HG03135 (cell line): ENCODE measurements around the gene CD19.
"Not testable (repeated sequence)": the region's sequence is repeated elsewhere in the genome, so short reads cannot be mapped to it uniquely, and the experiment has no call there.

Experiments
- ATAC-seq: cut with Tn5 transposase; IDR thresholded peaks from one replicate; pipeline ENCODE4 v1.9.1; 2021; ENCODE audit warnings: mild to moderate bottlenecking, moderate library complexity; ENCODE audit not compliant: unreplicated experiment

The CD19 gene

GRCh38 chr16:28935924-28936783 is 4.4 kb downstream of the CD19 start:
- peak; percentile 74 for ATAC-seq

- no peak for ATAC-seq
Measured at GRCh38 chr16:28936784-28937155, 5.0 kb downstream of the CD19 start.

GRCh38 chr16:28937222-28937876 is 5.6 kb downstream of the CD19 start:
- no peak for ATAC-seq

DNA sequence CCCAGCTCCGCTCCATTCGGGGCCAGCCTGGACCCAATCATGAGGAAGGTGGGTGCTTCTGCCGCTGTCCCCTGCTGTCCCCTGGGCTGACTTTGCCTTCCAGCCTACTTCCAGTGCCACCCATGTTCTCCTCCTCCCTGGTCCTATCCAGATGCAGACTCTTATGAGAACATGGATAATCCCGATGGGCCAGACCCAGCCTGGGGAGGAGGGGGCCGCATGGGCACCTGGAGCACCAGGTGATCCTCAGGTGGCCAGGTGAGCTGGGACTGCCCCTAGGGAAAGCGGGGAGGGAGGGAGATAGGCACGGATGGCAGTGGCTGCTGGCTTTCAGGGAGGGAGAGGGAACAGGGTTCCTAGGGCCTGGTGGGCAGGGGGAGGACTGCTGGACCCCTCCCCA is 7.0 kb downstream of the CD19 start:
- no peak for ATAC-seq

DNA sequence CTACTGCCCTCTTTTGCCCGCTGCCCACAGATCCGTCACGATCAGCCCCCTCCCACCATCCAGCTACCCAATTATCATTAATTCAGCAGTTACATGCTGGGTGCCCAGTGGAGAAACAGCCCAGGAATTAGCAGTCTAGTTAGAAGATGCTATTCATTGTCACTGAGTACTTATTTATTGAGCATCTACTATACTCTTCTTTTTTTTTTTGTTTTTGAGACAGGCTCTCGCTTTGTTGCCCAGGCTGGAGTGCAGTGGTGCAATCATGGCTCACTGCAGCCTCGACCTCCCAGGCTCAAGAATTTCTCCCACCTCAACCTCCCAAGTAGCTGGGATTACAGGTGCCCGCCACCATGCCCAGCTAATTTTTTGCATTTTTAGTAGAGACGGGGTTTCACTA is 8.1 kb downstream of the CD19 start:
- not testable (repeated sequence) for ATAC-seq

- ATAC-seq, result no peak
Measured at GRCh38 chr16:28943281-28943680, 11.5 kb downstream of the CD19 start.

DNA sequence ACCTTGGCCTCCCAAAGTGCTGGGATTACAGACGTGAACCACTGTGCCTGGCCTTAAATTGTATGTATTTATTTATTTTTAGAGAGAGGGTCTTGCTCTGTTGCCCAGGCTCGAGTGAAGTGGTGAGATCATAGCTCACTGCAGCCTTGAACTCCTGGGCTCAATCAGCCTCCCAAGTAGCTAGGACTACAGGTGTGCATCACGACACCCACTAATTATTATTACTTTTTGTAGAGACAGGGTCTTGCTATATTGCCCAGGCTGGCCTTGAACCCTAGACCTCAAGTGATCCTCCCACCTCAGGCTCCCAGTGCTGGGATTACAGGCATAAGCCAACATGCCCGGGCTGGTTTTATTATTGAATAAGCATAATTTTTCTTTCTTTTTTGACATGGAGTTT is 14.9 kb downstream of the CD19 start:
- ATAC-seq, result no peak

- ATAC-seq, result peak; percentile 93
Measured at GRCh38 chr16:28950648-28951409, 19.1 kb downstream of the CD19 start, which contains the start of gene NFATC2IP. Gene NFATC2IP (plus strand): TSS chr16:28950937. CDS start chr16:28951012, 75 bp downstream.

GRCh38 chr16:28951410-28951943 is 19.7 kb downstream of the CD19 start:
- no peak for ATAC-seq

GRCh38 chr16:28958216-28958615 is 26.4 kb downstream of the CD19 start:
- ATAC-seq, result no peak

DNA sequence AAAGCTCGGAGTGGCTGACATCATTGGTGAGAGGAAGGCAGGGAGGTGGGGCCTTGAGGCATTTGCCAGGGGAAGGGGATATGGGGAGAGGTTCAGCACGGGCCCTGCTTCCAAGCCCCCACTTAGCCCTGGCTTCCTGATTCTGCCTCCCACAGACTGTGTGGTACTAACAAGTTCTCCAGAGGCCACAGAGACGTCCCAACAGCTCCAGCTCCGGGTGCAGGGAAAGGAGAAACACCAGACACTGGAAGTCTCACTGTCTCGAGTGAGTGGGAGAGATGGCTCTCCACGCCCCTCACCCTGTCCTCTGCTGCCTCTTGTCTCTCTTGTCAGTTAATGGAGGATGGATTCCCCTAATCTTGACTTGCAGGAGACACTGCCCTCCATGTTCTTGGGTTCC is 27.1 kb downstream of the CD19 start:
- ATAC-seq, result no peak

DNA sequence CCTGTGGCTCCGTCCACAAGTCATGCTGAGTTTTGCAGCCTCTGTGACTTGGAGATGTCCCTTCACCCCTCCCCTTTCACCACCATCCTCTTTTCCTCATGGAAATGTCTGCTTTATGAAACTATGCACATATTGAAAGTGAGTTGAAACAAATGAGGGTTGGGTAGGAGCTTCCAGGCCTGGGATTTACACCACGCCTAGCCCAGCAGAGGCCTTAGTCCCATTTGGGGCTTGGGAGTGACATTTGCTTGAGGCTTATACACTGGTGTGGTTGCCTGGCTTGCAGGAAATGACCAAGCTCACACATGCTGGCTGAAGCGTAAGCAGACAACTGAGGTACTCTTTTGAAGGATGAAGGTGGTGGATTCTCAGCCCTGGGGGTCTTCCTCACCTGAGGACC is 32.3 kb downstream of the CD19 start:
- no peak for ATAC-seq

- no peak for ATAC-seq
Measured at GRCh38 chr16:28964496-28964895, 32.7 kb downstream of the CD19 start.

DNA sequence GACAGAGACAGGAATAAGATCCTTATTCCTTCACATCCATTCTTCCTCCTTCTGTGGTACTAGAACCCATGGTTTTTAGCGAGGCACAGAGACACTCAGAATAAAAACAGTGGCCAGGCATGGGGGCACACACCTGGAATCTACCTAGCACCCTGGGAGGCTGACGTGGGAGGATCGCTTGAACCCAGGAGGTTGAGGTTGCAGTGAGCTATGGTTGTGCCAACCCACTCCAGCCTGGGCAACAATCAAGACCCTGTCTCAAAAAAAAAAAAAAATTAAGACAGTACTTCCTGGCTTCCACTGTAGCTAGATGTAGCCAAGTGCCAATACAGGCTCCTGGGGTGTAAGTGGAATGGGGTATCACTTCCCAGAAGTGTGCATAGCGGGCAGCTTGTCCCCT is 35.4 kb downstream of the CD19 start:
- ATAC-seq, result no peak

DNA sequence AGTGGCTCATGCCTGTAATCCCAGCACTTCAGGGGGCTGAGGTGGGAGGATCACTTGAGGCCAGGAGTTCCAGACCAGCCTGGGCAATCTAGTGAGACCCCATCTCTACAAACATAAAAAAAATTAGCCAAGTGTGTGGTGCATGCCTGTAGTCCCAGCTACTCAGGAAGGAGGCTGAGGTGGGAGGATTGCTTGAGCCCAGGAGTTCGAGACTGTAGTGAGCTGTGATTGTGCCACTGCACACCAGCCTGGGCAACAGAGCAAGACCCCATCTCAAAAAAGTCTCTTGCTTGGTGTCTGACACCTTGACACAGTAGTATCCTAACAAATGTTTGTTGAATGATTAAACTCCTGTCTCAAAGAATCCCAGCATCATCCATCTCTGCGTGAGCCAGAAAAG is 37.9 kb downstream of the CD19 start:
- ATAC-seq, result not testable (repeated sequence)

DNA sequence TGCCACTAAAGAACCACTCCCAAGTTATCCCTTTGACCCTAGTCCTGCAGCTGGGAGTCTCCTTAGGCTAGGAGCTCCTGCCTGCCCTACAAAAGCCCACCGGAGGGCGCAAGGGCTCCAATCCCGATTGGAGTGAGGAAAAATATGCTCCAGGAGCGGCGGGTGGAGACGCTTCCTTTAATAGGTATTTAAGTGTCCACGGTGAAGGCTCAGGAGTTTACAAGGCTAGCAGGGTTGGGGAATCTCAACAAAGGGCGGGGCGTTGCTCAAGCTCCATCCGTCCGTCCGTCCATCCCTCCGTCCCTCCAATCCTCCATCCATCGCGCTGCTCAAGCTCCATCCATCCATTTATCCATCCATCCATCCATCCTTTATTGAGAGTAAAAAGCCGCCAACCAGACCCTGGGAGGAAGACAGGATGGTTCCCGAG is 42.3 kb downstream of the CD19 start:
- ATAC-seq, result no peak

DNA sequence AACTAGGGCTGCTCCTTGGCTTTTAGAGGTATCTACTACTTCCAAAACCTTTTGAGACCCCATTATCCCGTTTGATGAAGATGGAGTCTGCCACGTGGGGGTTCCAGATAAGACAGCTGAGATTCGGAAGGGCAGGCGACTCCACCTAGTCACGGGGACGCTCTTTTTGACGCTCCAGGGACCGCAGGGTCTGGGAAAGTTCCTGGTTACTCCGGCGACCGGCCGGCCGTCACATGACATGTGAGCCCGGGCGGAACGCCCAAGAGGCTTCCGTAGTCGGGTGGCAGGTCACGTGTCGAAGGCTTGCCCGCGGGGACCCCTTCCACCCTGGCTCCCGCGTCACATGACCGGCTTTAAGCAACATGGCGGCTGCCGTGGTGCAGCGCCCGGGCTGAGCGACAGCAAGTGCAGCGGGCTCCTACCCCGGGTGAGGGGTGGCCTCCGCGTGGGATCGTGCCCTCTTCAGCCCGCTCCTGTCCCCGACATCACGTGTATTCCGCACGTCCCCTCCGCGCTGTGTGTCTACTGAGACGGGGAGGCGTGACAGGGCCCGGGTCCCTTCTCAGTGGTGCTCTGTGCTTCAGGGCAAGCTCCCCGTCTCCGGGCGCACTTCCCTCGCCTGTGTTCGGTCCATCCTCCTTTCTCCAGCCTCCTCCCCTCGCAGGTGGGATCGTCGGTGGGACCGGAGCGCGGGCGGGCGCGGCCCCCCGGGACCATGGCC is 42.8 kb downstream of the CD19 start, which contains the start of gene SPNS1:
Gene SPNS1 (plus strand): TSS at position 342 of the 721 bp plus-strand sequence. CDS start 374 bp downstream, at position 716.
- ATAC-seq, result peak; percentile 88

DNA sequence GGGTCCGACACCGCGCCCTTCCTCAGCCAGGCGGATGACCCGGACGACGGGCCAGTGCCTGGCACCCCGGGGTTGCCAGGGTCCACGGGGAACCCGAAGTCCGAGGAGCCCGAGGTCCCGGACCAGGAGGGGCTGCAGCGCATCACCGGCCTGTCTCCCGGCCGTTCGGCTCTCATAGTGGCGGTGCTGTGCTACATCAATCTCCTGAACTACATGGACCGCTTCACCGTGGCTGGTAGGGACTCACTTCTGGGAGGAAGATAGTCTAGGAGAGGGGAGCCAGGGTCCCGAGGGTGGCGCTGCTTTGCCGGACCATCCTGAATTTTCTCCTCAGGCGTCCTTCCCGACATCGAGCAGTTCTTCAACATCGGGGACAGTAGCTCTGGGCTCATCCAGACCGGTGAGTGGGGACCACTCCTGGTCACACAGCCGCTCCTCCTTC is 43.4 kb downstream of the CD19 start:
- peak; percentile 23 for ATAC-seq

GRCh38 chr16:28977703-28978662 is 46.2 kb downstream of the CD19 start:
- ATAC-seq, result no peak
